GM18508 (cell line): ENCODE results near the gene LIMA1.
"Not testable (repeated sequence)": the region's sequence is repeated elsewhere in the genome, so short reads cannot be mapped to it uniquely, and the experiment has no call there.

Source experiments
- ATAC-seq: cut with Tn5 transposase; IDR thresholded peaks from one replicate; pipeline ENCODE4 v1.9.1; 2021; ENCODE audit warnings: moderate number of reproducible peaks; ENCODE audit not compliant: insufficient read depth, unreplicated experiment

The LIMA1 gene

DNA sequence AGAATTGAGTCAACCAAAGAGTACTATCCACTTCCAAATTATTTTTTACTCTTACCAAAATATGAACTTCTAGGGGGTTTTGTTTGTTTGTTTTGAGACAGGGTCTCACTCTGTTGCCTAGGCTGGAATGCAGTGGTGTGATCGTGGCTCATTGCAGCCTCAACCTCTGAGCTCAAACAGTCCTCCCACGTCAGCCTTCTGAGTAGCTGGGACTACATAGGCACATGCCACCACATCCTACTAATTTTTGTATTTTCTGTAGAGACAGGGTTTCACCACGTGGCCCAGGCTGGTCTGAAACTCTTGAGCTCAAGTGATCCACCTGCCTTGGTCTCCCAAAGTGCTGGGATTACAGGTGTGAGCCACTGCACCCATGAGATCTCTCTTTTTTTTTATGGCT is 7.4 kb upstream of the LIMA1 start:
- not testable (repeated sequence) for ATAC-seq

DNA sequence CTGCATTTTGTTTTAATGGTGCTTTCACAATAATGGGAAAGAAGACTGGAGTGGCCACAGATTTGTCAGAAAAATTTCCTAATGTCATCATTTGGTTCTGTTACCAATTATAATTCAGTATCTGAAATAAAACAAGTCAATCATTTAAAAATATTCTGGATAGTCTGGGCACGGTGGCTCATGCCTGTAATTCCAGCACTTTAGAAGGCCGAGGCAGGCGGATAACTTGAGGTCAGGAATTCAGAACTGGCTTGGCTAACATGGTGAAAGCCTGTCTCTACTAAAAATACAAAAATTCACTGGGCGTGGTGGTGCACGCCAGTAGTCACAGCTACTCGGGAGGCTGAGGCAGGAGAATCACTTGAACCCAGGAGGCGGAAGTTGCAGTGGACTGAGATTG is 4.0 kb upstream of the LIMA1 start:
- no peak for ATAC-seq

DNA sequence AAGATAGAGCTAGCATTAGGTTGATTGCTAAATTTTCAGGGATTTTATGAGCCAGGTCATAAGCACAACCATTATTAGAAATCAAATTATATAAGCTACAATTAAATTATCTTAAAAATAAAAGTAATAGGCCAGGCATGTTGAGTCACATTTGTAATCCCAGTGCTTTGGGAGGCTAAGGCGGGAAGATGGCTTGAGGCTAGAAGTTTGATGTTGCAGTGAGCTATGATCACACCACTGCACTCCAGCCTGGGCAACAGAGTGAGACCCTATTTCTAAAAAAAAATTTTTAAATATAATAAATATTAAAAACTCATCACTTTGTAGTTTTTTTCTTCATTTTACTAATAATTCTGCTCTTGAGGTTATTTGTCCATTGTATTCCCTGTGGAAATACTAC is 1.9 kb upstream of the LIMA1 start:
- no peak for ATAC-seq

DNA sequence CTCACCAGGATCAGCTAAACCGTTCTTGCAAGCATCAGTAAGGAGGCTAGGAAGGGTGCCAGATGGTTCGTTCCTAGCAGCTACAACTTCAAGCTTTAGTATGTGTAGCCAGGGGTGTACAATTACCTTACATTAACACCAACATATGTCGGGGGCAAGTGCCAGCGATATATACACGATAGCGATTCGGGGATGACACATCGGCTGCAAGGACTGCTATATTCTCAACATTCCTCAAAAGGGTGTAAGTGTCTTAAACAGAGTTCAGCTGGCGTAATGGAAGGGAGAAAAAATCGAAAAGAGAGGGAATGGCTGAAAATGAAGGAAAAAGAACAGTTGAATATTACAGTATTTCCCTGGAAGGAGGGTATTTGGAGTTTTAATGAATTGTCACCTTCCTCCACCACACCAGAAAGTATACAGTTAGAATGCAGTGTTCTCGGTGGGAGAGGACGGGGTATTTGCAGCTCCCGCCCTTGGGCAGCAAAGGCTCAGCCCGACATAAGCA is 545 bp downstream of the LIMA1 start:
- no peak for ATAC-seq

DNA sequence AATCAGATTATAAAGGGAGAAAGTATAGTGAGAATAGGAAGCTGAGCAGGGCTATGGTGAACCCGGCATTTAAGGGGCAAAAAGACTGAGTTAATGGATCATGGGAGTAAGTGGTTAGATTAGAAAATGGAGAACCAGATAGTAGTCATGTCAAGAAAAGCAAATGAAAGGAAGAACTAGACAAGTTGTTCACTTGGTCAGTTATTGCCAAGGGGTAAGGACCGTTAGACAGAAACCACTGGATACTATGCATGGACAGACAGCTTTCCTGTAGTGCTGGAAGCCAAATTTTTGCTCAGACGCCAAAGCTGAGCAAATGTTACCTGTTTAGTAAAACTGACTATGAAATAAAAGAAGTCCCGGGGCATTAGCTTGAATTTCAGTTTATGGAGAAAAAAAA is 3.8 kb downstream of the LIMA1 start:
- no peak for ATAC-seq

DNA sequence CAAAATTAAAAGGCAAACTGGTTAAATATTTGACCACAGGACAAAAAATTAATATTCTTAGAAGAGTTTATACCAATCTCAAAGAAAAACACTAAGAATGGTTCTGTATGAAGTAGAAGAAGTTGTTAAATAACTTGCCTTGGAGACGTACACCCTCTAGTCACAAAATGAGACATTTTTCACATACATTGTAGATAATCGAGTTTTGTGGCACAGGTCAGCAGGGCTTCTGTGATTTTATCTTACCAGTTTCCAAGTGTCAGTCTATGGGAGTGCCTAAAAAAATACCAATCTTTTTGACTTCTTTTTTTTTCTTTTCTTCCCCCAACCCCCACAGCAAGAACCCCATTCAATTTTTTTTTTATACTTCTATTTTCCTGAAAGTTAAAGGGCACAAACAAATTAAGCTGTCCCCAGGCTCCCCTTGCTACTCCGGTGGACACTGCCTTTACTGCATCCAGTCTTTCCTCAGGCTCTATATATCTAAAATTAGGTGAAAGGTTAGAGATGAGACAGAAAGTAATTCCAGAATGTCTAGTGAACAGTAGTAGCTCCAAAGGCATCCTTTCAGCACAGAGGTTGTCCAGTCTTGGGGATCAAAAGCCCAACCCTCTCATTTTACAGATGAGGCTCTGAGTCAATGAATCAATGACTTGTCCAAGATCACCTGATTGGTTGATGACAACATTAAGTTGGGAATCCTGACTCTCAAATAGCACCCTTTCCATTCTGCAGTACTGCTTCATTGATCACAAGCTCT is 6.2 kb downstream of the LIMA1 start:
- ATAC-seq, result no peak

DNA sequence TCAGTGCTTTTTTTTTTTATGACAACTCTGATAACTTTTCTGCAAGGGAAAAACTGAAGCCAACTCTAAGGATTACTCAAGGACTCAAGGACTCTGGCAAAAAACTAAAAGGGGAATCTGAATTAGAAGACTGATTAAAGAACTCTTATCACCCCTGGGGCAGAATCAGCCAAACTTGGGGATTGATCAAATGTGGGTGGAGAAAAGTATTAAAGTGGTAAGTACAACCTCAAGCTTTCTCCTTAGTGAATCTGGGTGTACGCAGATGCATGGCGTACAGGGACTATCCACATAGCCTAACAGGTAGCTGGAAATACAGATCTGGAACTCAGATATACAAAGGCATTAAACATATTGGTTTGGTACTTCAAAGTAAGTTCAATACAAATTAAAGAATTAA is 7.3 kb downstream of the LIMA1 start:
- ATAC-seq, result no peak

DNA sequence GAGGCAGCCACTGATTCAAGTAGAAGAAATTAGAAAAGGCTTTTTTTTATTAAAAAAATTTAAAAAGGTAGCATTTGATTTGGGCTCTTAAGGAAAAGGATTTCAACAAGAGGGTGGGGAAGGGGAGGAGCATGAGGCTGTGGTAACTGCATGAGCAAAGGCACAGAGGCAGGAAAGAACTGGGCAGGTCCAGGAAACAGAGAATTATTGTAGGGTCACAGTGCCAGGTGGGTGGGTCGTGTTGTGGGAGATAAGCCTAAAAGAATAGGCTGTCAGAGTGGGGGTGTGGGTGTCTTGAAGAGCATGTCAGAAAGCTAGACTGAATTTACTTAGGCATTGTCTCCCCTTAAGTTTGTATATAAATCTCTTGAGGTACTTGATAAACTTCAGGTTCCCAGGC is 7.8 kb downstream of the LIMA1 start:
- ATAC-seq, result no peak

DNA sequence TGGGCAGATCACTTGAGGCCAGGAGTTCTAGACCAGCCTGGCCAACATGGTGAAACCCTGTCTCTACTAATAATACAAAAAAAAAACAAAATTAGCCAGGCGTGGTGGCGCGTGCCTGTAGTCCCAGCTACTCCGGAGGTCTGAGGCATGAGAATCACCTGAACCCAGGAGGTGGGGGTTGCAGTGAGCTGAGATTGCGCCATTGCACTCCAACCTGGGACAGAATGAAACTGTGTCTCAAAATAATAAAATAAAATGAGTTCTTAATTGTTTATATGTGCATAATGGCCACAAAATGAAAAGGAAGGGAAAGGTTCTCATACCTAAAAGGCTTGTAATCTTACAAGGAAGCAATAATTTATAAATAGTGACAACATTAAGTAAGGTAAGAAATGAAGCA is 8.2 kb downstream of the LIMA1 start:
- not testable (repeated sequence) for ATAC-seq

DNA sequence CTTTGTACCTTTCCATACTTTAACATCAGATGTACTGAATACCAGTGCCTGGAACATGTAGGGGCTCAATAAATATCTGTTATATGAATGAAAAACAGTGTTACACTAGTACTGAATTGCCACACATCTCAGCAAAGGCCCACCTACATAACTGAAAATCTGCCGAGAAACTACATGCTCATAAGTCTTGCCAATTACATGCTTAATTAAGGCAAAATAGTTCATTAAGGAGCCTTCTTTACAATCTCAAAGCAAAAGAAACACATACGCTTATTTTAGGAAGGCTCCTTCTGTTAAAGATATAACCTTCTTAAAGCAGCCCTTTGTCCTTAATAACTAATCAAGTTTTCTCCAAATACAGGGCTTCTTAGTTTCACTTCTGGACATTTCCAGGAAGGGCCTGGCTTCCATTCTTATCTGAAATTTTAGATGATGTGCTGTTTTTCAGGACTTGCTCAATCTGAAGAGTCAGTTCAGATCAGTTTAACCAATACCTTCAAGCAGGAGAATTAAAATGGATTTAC is 11.5 kb downstream of the LIMA1 start:
- ATAC-seq, result no peak

DNA sequence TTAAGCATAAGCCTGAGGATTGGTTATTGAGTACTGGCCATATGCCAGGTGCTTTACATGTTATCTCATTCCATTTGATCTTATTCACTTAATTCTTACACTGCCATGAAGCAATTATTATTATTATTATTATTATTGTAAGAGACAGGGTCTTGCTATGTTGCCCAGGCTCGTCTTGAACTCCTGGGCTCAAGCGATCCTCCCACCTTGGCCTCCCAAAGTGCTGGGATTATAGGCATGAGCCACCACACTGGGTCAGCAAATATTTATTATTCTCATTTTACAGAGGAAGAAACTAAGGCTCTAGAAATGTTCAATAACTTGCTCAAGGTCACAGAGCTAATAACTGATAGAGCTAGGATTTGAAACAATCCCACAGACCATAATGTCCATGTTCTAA is 14.8 kb downstream of the LIMA1 start:
- ATAC-seq, result no peak

DNA sequence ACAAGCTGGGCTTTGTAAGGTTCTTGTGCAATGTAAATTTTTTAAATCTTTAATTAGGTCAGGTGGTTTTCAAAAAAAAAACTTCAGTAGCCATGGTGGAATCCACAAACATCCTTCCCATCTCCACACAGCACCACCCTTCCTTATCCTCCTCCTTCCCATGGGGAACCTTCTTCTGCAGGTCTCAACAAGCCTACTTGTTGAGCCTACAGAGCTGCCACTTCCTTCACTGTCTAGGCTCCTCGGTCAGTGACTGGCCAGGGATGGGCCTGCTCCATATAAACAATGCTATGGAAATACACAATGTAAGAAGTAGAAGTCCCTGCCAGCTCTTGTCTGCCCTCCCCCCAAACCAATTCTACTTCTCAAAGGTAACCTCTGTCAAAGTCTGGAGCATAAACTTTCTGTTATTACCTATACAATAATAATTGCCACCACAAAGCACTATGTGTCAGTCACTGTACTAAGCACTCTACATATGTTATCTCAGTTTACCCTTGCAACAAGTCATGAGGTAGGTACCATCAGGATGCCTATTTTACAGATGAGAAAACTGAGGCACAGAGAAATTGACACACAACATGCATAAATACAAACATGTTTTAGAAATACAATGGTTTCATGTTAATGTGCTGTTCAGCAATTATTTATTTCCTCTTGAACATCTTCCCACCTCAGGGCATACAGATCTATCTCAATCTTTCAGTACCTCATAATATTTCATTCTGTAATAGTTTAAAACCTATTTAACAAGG is 17.4 kb downstream of the LIMA1 start:
- no peak for ATAC-seq

DNA sequence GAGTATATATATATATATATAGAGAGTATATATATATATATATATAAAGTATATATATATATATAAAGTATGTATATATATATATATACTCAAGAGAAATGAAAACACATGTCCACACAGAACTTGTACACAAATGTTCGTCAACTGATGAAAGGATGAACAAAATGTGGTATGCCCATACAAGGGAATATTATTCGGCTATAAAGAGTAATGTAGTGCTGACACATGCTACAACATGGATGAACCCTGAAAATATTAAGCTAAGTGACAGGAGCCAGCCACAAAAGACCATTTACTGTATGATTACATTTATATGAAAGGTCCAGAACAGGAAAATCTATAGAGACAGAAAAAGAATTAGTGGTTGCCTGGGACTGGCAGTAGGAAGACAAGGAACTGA is 19.5 kb downstream of the LIMA1 start:
- ATAC-seq, result no peak

DNA sequence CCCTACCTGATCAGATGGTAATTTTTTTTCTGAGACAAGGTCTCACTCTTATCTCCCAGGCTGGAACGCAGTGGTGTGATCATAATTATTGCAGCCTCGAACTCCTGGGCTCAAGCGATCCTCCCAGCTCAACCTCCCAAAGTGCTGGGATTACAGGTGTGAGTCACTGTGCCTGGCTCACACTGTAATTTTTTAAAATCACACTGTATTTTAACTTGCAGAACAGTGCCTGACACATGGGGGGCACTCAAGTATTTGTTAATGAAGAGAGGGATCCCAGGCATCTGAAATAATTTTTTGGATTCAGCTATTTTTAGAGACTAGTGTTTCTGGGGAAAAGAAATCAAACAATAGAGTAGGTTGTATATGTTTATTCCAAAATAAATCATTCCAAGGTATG is 21.7 kb downstream of the LIMA1 start:
- no peak for ATAC-seq

DNA sequence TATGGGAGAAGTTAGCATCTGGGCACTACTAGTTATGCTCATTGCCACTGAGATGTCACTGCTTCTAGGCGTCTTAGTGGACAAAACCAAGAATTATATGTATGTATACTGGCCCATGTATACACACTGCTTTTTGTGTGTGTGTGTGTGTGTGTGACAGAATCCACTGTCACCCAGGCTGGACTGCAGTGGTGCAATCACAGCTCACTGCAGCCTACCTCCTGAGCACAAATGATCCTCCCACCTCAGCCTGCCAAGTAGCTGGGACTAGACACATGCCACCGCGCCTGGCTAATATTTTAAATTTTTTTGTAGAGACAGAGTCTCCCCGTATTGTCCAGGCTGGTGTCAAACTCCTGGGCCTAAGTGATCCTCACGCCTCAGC is 25.2 kb downstream of the LIMA1 start:
- no peak for ATAC-seq

DNA sequence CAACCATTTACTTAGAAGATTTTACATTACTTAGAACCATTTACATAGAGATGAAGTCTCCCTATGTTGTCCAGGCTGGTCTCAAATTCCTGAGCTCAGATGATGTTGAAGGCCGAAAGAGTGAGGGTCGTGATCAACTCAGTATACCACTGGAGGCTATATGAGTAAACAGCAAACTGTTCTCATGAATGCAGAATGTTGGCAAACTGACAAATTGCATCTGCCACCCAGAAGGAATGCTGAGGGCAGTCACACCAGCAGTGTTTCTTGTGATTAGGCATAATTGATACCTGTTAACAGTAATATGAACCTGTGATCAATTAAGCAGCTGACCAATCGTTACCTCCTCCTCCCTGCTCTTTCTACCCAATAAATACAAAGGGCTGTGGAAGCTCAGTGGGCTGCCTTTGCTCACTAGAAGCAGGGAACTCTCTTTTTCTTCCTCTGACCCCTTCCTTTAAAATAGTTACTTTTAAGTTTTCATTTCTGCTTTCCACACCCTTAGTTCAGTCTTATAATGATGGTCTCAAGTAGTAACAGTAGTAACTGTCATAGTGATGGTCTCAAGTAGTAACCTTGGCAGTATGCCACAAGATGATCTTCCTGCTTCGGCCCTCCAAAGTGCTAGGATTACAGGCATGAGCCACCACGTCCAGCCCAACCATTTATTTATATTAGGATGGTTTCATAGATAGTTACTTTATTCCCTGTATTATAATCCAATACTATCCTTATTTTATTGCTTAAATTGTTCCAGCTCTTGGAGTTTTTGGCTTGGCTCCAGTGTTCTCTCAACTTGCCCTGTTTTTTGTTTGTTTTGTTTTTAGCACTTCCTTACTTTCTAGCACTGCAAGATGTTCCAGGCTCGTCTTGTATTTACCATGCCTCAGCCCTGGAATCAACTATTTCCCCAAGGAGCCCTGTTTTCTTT is 25.8 kb downstream of the LIMA1 start:
- no peak for ATAC-seq

DNA sequence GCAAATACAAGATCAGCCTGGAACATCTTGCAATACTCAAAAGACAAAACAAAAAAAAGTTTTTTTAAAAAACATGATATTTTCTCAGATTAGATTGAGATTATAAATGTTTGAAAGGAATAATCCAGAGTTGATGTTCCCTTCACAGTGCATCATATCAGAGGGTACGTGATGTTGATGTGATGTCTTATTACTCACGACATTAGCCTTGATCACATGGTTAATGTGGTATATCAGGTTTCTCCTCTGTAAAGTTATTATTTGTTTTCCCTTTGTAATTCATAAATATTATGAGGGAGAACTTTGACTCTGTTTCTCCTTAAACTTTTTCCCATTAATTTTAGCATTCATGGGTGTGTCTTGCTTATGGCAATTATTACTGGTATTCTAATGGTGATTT is 26.6 kb downstream of the LIMA1 start:
- ATAC-seq, result no peak

DNA sequence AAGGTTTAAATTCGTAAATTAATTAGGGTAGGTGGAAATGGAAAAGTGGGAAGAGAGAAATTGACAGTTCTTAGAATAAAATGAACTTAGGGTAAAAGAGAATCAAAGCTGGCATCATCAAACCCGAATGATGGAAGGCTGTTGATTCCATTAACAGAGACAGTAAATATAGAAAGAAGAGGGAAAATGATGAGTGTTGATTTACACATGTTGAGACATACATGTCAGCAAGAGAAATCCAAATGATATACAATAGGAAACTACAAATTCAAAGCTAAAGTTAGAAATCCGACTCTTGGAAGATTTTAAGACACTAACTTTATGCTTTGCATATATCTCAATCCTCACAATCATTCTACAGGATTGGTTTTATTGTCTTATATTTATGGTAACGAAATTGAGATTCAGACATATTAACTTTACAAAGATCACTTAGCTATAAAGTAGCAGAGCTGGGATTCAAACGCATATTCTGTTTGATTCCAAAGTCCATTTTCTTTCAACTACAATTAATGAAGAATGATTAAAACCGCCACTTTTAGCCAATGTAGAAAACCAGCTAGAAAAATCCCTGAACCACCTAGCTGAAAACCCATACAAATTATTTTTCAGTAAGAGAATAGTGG is 30.2 kb downstream of the LIMA1 start:
- no peak for ATAC-seq

DNA sequence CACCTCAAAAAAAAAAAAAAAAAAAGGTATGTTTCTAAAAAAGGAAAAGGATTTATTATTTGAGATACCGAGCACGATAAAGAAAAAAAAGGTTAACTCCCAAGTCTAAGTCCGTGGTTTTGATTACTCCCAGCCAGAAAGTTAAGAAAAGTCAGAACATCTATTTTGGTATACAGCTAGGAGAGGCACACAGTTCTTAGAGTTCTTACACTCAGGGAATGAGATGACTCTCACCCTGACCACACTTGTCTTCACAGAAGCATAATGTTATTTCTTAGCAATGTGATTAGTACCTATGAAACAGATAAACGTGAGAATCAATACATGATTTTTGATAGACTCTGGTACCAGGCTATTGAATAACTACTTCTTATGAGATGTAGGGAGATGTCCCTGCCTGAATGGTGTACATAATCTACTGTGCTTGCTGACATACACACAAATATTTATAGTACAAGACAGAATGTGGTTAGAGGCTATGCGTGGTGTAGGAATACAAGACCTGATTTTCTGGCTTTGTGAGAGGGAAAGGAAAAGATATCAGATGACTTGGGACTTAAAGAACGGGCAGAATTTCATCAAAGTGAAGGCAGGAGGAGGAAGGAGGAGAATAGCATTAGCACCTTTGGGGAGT is 31.6 kb downstream of the LIMA1 start:
- no peak for ATAC-seq
